Fibroblast of mammary gland (primary cell): ENCODE data around the gene EBF3.

Experiments
- DNase-seq: peaks from one replicate; pipeline ENCODE4 v3.0.0-alpha.2; 2010; ENCODE audit warnings: low read depth
- H3K4me3 ChIP-seq: 2 replicates; pipeline ENCODE4 v1.5.1; 2011; ENCODE audit warnings: low read depth, mild to moderate bottlenecking, low read length, moderate library complexity; ENCODE audit not compliant: control insufficient read depth
- TF ChIP-seq, protein P1 (sequence below): conservative IDR thresholded peaks from 2 replicates; pipeline ENCODE4 v1.5.1; 2011; ENCODE audit warnings: low read depth, low read length, inconsistent platforms; ENCODE audit not compliant: control insufficient read depth, insufficient read depth

The EBF3 gene

DNA sequence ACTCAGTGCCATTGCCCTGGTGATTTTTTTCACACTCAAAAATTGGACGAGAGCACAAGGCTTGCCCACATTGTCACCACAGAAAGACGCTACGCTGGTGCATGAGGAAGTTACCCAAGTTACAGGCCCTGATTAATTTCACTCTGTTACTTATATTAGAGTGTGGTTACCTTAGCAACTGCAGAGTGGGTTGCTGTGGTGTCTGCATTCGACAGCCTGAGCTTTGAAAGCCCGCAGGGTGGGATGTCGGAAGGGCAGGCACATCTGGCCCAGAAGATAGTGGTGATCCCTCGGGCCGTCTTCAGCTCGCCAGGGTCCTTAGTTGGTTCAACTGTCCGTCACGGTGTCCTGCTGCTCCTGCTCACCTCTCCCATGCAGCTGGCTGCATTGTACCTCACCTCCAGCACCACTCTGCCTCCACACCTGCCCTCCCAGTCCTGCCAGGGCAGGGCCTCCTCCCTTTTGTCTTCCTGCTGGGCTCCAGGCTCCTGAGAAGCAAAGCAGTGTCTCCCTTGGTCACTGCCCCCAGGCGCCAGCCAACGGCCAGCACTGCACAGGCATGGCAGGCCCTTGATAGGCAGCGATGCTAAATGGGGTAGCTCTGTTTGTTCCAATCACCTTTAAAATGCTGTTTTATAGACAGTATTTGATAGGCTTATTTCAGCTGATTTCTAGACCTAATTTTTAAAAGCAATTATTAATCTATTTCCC lies 167.2 kb downstream of the EBF3 start:
- H3K4me3 ChIP-seq: no peak overlapping the region
- TF ChIP-seq, protein P1, sequence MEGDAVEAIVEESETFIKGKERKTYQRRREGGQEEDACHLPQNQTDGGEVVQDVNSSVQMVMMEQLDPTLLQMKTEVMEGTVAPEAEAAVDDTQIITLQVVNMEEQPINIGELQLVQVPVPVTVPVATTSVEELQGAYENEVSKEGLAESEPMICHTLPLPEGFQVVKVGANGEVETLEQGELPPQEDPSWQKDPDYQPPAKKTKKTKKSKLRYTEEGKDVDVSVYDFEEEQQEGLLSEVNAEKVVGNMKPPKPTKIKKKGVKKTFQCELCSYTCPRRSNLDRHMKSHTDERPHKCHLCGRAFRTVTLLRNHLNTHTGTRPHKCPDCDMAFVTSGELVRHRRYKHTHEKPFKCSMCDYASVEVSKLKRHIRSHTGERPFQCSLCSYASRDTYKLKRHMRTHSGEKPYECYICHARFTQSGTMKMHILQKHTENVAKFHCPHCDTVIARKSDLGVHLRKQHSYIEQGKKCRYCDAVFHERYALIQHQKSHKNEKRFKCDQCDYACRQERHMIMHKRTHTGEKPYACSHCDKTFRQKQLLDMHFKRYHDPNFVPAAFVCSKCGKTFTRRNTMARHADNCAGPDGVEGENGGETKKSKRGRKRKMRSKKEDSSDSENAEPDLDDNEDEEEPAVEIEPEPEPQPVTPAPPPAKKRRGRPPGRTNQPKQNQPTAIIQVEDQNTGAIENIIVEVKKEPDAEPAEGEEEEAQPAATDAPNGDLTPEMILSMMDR: no peak
- DNase-seq: no peak

DNA sequence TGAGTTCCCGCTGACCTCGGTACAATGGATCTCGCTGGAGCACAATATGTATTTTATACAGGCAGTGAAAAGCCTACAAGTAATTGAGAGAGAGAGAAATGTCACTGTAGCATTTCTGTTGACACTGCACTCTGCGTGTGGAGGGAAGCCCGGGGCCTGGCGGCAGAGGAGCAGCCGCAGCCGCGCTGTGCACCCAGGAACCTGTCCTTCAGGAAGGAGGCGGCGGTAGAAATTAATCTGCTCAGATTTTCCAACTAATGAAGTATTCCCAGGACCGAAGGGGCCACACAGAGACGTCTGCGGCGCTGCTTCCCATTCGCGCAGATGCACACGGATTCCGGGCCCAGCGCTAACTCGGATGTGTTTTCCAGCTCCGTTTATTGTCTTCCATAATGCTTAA lies 170.1 kb downstream of the EBF3 start:
- no peak for DNase-seq

DNA sequence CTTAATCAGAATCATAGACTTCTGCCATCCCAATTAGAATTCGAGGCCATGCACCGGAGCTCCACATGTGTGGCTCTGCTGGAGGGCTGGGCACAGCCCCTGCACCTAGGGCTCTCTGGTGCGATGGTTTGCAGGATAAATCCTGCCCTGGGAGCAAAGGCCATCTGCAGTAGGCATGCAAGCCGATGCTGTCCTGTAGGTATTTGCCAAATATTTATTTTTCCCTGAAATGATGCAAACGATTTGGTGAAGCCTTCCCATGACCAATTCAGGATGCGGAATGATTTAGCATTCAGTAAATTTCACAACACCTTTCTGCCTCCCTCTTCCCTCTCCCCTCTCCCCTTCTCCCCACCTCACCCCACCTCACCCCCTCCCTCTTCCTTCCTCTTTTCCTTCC lies 170.6 kb downstream of the EBF3 start:
- H3K4me3 ChIP-seq: no peak overlapping the region
- no peak for DNase-seq
- TF ChIP-seq, protein P1: no peak

More for the DNA sequence above, 170.1 kb downstream of the EBF3 start:
- TF ChIP-seq, protein P1: no peak
- no peak overlapping the region for H3K4me3 ChIP-seq

DNA sequence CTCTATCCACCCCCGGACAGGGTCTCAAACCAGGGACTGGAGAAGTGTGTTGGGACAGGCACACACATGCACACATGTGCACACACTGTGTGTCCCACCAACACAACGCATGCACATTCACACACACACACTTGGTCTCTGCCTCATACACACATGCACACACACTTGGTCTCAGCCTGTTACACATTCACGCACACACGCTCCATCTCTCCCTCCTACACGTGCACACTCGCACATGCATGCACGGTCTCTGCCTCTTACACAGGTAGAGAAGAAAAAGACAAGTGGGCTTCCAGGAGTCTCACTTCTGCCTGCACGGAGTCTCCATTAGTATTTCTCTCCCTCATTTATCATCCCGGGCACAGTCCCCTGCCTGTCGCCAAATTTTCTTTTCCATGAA lies 171.2 kb downstream of the EBF3 start:
- DNase-seq: no peak
- TF ChIP-seq, protein P1: no peak
- H3K4me3 ChIP-seq: no peak overlapping the region

DNA sequence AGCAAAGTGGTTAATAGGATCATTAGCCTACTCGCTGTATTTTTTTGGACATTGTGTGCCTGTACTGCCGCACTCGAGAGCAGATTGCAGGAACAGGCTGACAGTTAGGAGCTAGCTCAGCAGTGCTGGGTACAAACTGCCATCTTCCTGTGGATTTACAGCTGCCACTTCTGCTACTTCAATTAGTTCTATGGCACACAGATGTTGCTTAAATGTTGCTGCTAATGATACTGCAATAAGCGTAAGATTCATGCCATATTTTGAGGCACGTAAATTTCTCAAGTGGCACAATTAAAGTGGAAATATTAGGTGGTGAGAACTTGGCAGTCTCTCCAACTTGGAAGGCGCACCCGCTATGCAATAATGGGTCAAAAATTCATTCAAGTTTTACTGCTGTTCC lies 171.9 kb downstream of the EBF3 start:
- H3K4me3 ChIP-seq: no peak overlapping the region
- TF ChIP-seq, protein P1: no peak
- no peak for DNase-seq

DNA sequence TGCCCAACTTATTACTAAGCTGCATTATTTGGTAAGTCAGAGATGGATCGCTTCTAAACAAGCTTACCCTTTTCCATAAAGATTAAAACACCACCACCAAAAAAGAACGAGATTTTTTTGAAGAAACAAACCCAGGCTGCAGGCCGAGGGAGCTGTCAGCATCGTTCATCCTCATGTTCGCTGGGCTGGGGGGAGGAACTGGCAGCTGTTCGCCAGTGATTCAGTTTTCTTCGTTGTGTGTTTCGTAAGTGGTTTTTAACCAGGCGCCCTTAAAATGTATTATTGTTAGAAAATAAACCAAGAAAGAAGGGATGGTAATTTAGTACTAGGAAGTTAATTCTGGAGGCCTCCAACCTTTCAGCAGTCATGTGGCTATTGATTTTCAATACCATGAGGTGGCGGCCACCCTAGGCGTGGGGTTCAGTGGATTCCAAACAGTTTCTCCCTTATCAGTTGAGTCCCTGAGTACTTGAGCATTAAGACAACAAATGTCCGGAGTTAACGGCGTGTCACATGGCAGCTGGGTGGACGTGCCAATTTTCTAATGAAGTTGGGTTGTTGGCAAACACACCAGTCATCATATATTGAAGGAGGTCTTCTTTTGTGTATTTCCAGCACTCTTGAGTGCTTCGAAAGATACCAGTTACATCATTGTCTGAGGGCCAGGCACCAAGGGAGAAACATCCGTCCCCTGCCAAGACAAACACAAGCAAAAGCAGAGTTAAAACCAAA lies 173.2 kb downstream of the EBF3 start:
- no peak overlapping the region for H3K4me3 ChIP-seq
- DNase-seq: no peak
- TF ChIP-seq, protein P1: no peak
